HepG2 (cell line): Measurements from ENCODE around the gene SLC35B2. TPM values are rescaled to one million over a fixed set of nuclear protein-coding genes. Genes with fewer than 3 reads are reported as not detected.

ENCODE experiments used
- ATAC-seq: fragments of 200-7000 bp; cut with Tn5 transposase; 3 replicates; pipeline ENCODE4 v1.9.1; 2020; ENCODE audit warnings: mild to moderate bottlenecking, moderate library complexity
- BruUV-seq: library from RNA; stranded (reverse); fragments of 400-500 nt; replicated peaks from 2 replicates; lab custom pipeline; 2021; lab: Mats Ljungman, UMichigan
- CTCF ChIA-PET: fragments of 300-600 bp; formaldehyde crosslinking; extraction: SDS; loops from one replicate; lab custom pipeline; 2021; ENCODE audit warnings: low total read pairs, inconsistent platforms, low intra/inter-chr PET ratio; lab: Yijun Ruan, JAX
- POLR2A ChIA-PET: fragments of 350-600 bp; sonication (Branson Sonifier 250); formaldehyde crosslinking; loops from one replicate; lab custom pipeline; 2020; ENCODE audit warnings: antibody characterized with exemption, inconsistent platforms; lab: Yijun Ruan, JAX
- DNase-seq: peaks from one replicate; pipeline ENCODE4 v3.0.0-alpha.2; 2015; ENCODE audit warnings: low spot score
- FAIRE-seq: peaks from 3 replicates; lab custom pipeline; 2011; peaks lifted over from hg19 to GRCh38; lab: Jason Lieb, UNC
- H2AFZ ChIP-seq: one replicate; pipeline ENCODE4 v1.6.1; 2011; ENCODE audit warnings: low read length, inconsistent platforms
- H3K27ac ChIP-seq: fragments of 300-600 bp; 3 replicates; pipeline ENCODE4 v1.8.0; 2011; ENCODE audit warnings: mixed run types, mild to moderate bottlenecking, mixed read lengths, low read length, inconsistent platforms; ENCODE audit not compliant: insufficient read depth; ENCODE audit errors: extremely low read length
- H3K27me3 ChIP-seq, 2 experiments: fragments of 200-600 bp in 1 of 2; 2 replicates in 1 of 2; 3 replicates in 1 of 2; pipeline versions ENCODE4 v1.6.0 to v1.8.0; 2011; ENCODE audit warnings: low read length in 2 of 2, mild to moderate bottlenecking in 2 of 2, moderate library complexity in 2 of 2, inconsistent platforms in 1 of 2; ENCODE audit not compliant: insufficient read depth in 2 of 2, control insufficient read depth in 1 of 2
- H3K36me3 ChIP-seq, 2 experiments: fragments of 200-600 bp in 1 of 2; replicated peaks in 1 of 2; 2 replicates in 1 of 2; 3 replicates in 1 of 2; pipeline versions ENCODE4 v1.5.1 to v1.8.0; 2011; ENCODE audit warnings: low read length in 2 of 2, inconsistent platforms in 1 of 2; ENCODE audit not compliant: insufficient read depth in 2 of 2, control insufficient read depth in 1 of 2
- H3K4me1 ChIP-seq: 2 replicates; pipeline ENCODE4 v1.5.1; 2012; ENCODE audit warnings: low read length, inconsistent platforms; ENCODE audit not compliant: insufficient read depth
- H3K4me2 ChIP-seq: 2 replicates; pipeline ENCODE4 v1.6.0; 2011; ENCODE audit warnings: low read depth, low read length, inconsistent platforms
- H3K4me3 ChIP-seq, 3 experiments: fragments of 200-600 bp in 1 of 3; sonication (generic), shearing (Covaris generic) in 1 of 3; replicated peaks in 1 of 3; 2 replicates each; pipeline ENCODE4 v1.5.1; 2011 to 2016; ENCODE audit warnings: low read length in 3 of 3, inconsistent platforms in 2 of 3, low read depth in 2 of 3, mild to moderate bottlenecking in 2 of 3, control low read depth in 1 of 3, mixed read lengths in 1 of 3; ENCODE audit not compliant: insufficient read depth in 1 of 3
- H3K79me2 ChIP-seq: one replicate; pipeline ENCODE4 v1.6.1; 2011; ENCODE audit warnings: low read length, inconsistent platforms; ENCODE audit not compliant: insufficient read depth
- H3K9ac ChIP-seq: 2 replicates; pipeline ENCODE4 v1.6.0; 2011; ENCODE audit warnings: mild to moderate bottlenecking, low read depth, low read length, inconsistent platforms; ENCODE audit not compliant: insufficient read depth
- H3K9me3 ChIP-seq: 2 replicates; pipeline ENCODE4 v1.5.1; 2012; ENCODE audit warnings: mild to moderate bottlenecking, low read length
- H4K20me1 ChIP-seq: 2 replicates; pipeline ENCODE4 v1.6.0; 2011; ENCODE audit warnings: inconsistent platforms, mild to moderate bottlenecking, low read length, moderate library complexity; ENCODE audit not compliant: insufficient read depth
- BCL3 ChIP-seq: sonication (generic); formaldehyde crosslinking; IDR thresholded peaks from 2 replicates; pipeline ENCODE4 v1.5.1; 2020; ENCODE audit warnings: mild to moderate bottlenecking, missing genetic modification reagents, moderate library complexity
- ELF3 ChIP-seq: IDR thresholded peaks from 2 replicates; pipeline ENCODE4 v1.6.1; 2016; ENCODE audit warnings: missing genetic modification reagents, missing compliant biosample characterization
- HMG20A ChIP-seq: IDR thresholded peaks from 2 replicates; pipeline ENCODE4 v1.6.1; 2016; ENCODE audit warnings: borderline replicate concordance
- PBX3 ChIP-seq: sonication (generic); formaldehyde crosslinking; IDR thresholded peaks from 2 replicates; pipeline ENCODE4 v1.8.1; 2023; ENCODE audit warnings: missing genetic modification reagents, inconsistent platforms, borderline replicate concordance
- RORA ChIP-seq: sonication (generic); formaldehyde crosslinking; IDR thresholded peaks from 2 replicates; pipeline ENCODE4 v1.5.0; 2020; ENCODE audit warnings: mild to moderate bottlenecking, missing genetic modification reagents, moderate library complexity
- RXRB ChIP-seq: IDR thresholded peaks from 2 replicates; pipeline ENCODE4 v1.6.1; 2016; ENCODE audit warnings: borderline replicate concordance, missing genetic modification reagents, missing compliant biosample characterization
- SMC3 ChIP-seq: IDR thresholded peaks from 2 replicates; pipeline ENCODE4 v1.6.1; 2011; ENCODE audit warnings: low read length, improper control_type of control experiment
- XRCC5 ChIP-seq: fragments of 200-400 bp; formaldehyde crosslinking; optimal IDR thresholded peaks from 2 replicates; pipeline ENCODE3; 2017; ENCODE audit warnings: mild to moderate bottlenecking, low read length
- ZNF337 ChIP-seq: sonication (generic); formaldehyde crosslinking; IDR thresholded peaks from 2 replicates; pipeline ENCODE4 v1.5.1; 2020; ENCODE audit warnings: missing genetic modification reagents, low read depth, mild to moderate bottlenecking, borderline replicate concordance
- ZNF563 ChIP-seq: sonication (generic); formaldehyde crosslinking; IDR thresholded peaks from 2 replicates; pipeline ENCODE4 v1.8.0; 2022; ENCODE audit warnings: mild to moderate bottlenecking, moderate library complexity, missing genetic modification reagents
- ZNF572 ChIP-seq: sonication (generic); formaldehyde crosslinking; IDR thresholded peaks from 2 replicates; pipeline ENCODE4 v1.5.1; 2020; ENCODE audit warnings: mild to moderate bottlenecking, missing genetic modification reagents
- ZNF580 ChIP-seq: IDR thresholded peaks from 2 replicates; pipeline ENCODE4 v1.6.1; 2016; ENCODE audit warnings: low read depth, borderline replicate concordance
- ZNF710 ChIP-seq: sonication (generic); formaldehyde crosslinking; IDR thresholded peaks from 2 replicates; pipeline ENCODE4 v1.5.0; 2020; ENCODE audit warnings: mild to moderate bottlenecking, missing genetic modification reagents, borderline replicate concordance
- WGBS: methylation state at CpG from one replicate; pipeline ENCODE4 v1.1.6; 2017; ENCODE audit warnings: low lambda C conversion rate; 5-methylcytosine and 5-hydroxymethylcytosine counted together
- in situ Hi-C: cut with HindIII; loops from 2 replicates; pipeline ENCODE4 v1.10.0; 2017; ENCODE audit warnings: low pct_unique_long_range_greater_than_20kb; ENCODE audit not compliant: extremely low pct_ligation_motif_present
- intact Hi-C: fragments of 100-400 bp; cut with micrococcal nuclease; formaldehyde crosslinking; loops from one replicate; pipeline ENCODE4 v1.10.0; 2022; ENCODE audit not compliant: unreplicated experiment
- polyA plus RNA-seq, 8 experiments: library from polyadenylated mRNA; depleted of rRNA in 3 of 8; stranded (reverse) in 7 of 8; unstranded in 1 of 8; fragments of >200 nt; fragmentation: Illumina TruSeq in 4 of 8; extraction: Trizol in 4 of 8; gene quantifications; 2 replicates each; pipeline versions ENCODE4 v1.2.1 to v1.2.3, GENCODE V29; 2011 to 2016; ENCODE audit warnings: low read depth in 4 of 8, missing spikeins in 1 of 8, mixed read lengths in 1 of 8; ENCODE audit not compliant: insufficient read depth in 1 of 8
- total RNA-seq, 5 experiments: library from RNA; depleted of rRNA; stranded (reverse); fragments of >200 nt; fragmentation: Illumina TruSeq; extraction: Trizol; gene quantifications; 2 replicates each; pipeline ENCODE4 v1.2.3, GENCODE V29; 2016; ENCODE audit warnings: low read depth in 1 of 5
- TF ChIP-seq, protein P1 (sequence below): sonication (generic); formaldehyde crosslinking; IDR thresholded peaks from 2 replicates; pipeline ENCODE4 v1.4.0; 2020; ENCODE audit warnings: mild to moderate bottlenecking, missing genetic modification reagents

SLC35B2 gene
- total and polyA plus RNA-seq, 2 of the 13 experiments (the other 11 are each of a cell fraction or from before 2014, with no cell fraction given) = 61.1 to 148 TPM

- H3K9ac ChIP-seq = no peak overlapping the region
- no peak overlapping the region for H3K4me2 ChIP-seq
- CTCF ChIA-PET = interaction anchor here (2.3 to 4.3 kb wide), 2 partner anchors 36 to 70 kb away, joined by 37 to 65 read pairs; no protein-coding TSS in a partner anchor
- peaks cover 12% of the 10 kb centered on the region for H3K79me2 ChIP-seq
- intact Hi-C loops (loop anchor here (1.0 kb wide), 2 partner anchors 36 to 70 kb away; no protein-coding TSS in a partner anchor), in situ Hi-C loops (loop anchor here (5.0 kb wide), 1 partner anchor 44 kb away; the partner anchor contains the start of gene AARS2)
- ATAC-seq (peak; percentile 26), FAIRE-seq (peak; percentile 98), DNase-seq (peak; percentile 60)
- no peak overlapping the region for H3K27ac ChIP-seq
- WGBS = 10% methylated on average over 5 of the region's 5 CpGs
- H2AFZ ChIP-seq = no peak overlapping the region
- peaks cover 13 to 43% of the 10 kb centered on the region in 2 experiments; a peak in 4 of 5 replicates for H3K27me3 ChIP-seq
- no peaks in the 10 kb centered on the region for H3K9me3 ChIP-seq
- no peaks in the 10 kb centered on the region for H4K20me1 ChIP-seq
- POLR2A ChIA-PET = interaction anchor here (1.0 to 2.0 kb wide), 5 partner anchors 11 to 119 kb away, joined by 3 to 10 read pairs (median 7); partner anchors contain the start of genes CDC5L, HSP90AB1 and SLC35B2
- no peak overlapping the region for H3K4me3 ChIP-seq
- H3K4me1 ChIP-seq = peaks cover 28% of the 10 kb centered on the region
- BruUV-seq = no TSS peak
- no peaks in the 10 kb centered on the region for H3K36me3 ChIP-seq
- TF ChIP-seq PBX3 = no peak
- no peak for TF ChIP-seq ZNF710 (CRISPR knock-in tag)
- 0 out of 2 replicates have a peak, but pooled peaks have one; percentile 9 for TF ChIP-seq ELF3 (CRISPR knock-in tag)
- TF ChIP-seq ZNF337 = no peak
- TF ChIP-seq, protein P1, sequence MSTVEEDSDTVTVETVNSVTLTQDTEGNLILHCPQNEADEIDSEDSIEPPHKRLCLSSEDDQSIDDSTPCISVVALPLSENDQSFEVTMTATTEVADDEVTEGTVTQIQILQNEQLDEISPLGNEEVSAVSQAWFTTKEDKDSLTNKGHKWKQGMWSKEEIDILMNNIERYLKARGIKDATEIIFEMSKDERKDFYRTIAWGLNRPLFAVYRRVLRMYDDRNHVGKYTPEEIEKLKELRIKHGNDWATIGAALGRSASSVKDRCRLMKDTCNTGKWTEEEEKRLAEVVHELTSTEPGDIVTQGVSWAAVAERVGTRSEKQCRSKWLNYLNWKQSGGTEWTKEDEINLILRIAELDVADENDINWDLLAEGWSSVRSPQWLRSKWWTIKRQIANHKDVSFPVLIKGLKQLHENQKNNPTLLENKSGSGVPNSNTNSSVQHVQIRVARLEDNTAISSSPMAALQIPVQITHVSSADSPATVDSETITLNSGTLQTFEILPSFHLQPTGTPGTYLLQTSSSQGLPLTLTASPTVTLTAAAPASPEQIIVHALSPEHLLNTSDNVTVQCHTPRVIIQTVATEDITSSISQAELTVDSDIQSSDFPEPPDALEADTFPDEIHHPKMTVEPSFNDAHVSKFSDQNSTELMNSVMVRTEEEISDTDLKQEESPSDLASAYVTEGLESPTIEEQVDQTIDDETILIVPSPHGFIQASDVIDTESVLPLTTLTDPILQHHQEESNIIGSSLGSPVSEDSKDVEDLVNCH (CRISPR knock-in tag) = no peak
- peak; percentile 91 for TF ChIP-seq XRCC5
- TF ChIP-seq HMG20A (CRISPR knock-in tag) = no peak
- peak; percentile 97 for TF ChIP-seq SMC3
- 0 out of 2 replicates have a peak, but pooled peaks have one; percentile 60 for TF ChIP-seq ZNF580 (CRISPR knock-in tag)
- no peak for TF ChIP-seq BCL3 (CRISPR knock-in tag)
- TF ChIP-seq ZNF572 = no peak
- no peak for TF ChIP-seq RXRB (CRISPR knock-in tag)
- no peak for TF ChIP-seq RORA (CRISPR knock-in tag)
- TF ChIP-seq ZNF563 (CRISPR knock-in tag) = no peak
Observed at GRCh38 chr6:44268095-44268628, 10.8 kb upstream of the SLC35B2 start.
